ENCODE data around the gene LINC01488. TPM values are rescaled to one million over a fixed set of nuclear protein-coding genes. Genes with fewer than 3 reads are reported as not detected.

Gene LINC01488
- total RNA-seq, 2 donors from 2014 or later, result not detected

DNA sequence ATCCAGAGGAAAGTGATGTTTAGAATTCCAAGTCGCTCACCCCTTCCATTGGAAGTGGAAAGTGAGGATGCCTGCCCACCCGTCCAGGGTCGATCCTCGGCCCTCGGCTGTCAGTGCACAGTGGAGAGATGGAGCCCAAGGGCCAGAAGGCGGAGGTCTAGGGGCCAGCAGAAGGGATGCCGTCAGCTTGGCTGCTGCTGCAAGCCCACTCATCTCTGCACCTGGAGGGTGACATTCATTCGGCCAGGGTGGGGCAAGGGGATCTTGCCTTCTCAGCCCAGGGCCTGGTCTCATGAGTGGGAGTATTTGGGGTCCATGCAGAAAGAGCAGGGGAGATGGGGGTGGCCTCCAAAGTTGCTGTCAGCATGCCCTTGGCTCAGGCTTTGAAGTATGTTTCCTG, 30.7 kb downstream of the LINC01488 start:
- Histone ChIP-seq H3K27me3 (no peaks in the 10 kb centered on the region), H3K4me1 (no peaks in the 10 kb centered on the region), H3K9me3 (no peaks in the 10 kb centered on the region), H3K27ac (no peak overlapping the region), H3K4me3 (no peak overlapping the region), H3K9ac (ENCODE audit: low read depth in 2 of 2, low read length in 2 of 2) (no peak overlapping the region), H3K36me3 (no peaks in the 10 kb centered on the region)
- TF ChIP-seq, protein P1, sequence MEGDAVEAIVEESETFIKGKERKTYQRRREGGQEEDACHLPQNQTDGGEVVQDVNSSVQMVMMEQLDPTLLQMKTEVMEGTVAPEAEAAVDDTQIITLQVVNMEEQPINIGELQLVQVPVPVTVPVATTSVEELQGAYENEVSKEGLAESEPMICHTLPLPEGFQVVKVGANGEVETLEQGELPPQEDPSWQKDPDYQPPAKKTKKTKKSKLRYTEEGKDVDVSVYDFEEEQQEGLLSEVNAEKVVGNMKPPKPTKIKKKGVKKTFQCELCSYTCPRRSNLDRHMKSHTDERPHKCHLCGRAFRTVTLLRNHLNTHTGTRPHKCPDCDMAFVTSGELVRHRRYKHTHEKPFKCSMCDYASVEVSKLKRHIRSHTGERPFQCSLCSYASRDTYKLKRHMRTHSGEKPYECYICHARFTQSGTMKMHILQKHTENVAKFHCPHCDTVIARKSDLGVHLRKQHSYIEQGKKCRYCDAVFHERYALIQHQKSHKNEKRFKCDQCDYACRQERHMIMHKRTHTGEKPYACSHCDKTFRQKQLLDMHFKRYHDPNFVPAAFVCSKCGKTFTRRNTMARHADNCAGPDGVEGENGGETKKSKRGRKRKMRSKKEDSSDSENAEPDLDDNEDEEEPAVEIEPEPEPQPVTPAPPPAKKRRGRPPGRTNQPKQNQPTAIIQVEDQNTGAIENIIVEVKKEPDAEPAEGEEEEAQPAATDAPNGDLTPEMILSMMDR (IDR thresholded peaks at IDR 0.05), result no peak
- no peak for DNase-seq
- intact Hi-C loops (cut with DNase I), result no loop called here

DNA sequence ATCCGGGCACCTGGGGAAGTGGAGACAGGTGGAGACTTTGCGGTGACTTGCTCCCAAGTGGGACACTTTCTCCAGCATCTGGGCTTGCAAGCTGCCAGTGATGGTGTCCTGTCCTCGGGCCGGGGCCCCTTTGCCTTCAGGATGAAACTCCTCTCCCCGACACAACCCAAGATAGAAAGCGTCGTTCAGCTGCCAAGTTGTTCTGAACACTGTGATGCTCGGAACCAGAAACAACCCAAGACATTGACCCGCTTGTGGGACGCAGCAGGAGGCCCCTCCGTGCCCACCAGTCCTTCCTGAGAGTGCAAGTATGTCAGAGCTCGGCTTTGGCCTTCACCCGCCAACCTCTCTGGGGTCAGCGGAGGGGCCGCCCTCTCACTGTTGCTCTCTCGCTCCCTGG, 31.3 kb downstream of the LINC01488 start:
- Histone ChIP-seq H3K4me3 (no peak overlapping the region), H3K9me3 (no peaks in the 10 kb centered on the region), H3K9ac (ENCODE audit: low read depth in 2 of 2, low read length in 2 of 2) (no peak overlapping the region), H3K27ac (no peak overlapping the region), H3K27me3 (no peaks in the 10 kb centered on the region), H3K4me1 (no peaks in the 10 kb centered on the region), H3K36me3 (no peaks in the 10 kb centered on the region)
- TF ChIP-seq, protein P1 (IDR thresholded peaks at IDR 0.05), result no peak
- no peak for DNase-seq
- intact Hi-C loops (cut with DNase I), result no loop called here

DNA sequence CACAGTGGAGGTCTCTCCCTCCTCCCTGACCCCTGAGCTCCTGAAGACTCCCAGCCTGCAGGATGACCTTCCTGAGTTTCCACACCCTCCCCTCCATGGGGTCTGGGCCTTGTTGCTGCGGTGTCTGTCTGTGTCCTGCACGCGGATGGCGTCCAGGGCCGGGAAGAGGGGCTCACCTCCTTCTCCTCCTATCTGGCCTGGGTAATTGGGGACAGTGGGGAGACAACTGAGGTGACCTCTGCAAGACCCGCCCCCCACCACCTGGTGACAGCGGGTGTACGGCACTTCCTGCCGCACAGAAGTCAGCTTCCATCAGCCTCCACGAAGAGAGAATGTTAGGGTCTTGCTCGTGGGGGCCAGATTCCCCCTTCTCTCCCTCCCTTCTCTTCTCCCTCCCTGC, 31.7 kb downstream of the LINC01488 start:
- Histone ChIP-seq H3K36me3 (no peaks in the 10 kb centered on the region), H3K27me3 (no peaks in the 10 kb centered on the region), H3K9ac (ENCODE audit: low read depth in 2 of 2, low read length in 2 of 2) (no peak overlapping the region), H3K9me3 (no peaks in the 10 kb centered on the region), H3K27ac (no peak overlapping the region), H3K4me1 (no peaks in the 10 kb centered on the region), H3K4me3 (no peak overlapping the region)
- TF ChIP-seq, protein P1 (IDR thresholded peaks at IDR 0.05), result no peak
- intact Hi-C loops (cut with DNase I), result no loop called here
- no peak for DNase-seq

DNA sequence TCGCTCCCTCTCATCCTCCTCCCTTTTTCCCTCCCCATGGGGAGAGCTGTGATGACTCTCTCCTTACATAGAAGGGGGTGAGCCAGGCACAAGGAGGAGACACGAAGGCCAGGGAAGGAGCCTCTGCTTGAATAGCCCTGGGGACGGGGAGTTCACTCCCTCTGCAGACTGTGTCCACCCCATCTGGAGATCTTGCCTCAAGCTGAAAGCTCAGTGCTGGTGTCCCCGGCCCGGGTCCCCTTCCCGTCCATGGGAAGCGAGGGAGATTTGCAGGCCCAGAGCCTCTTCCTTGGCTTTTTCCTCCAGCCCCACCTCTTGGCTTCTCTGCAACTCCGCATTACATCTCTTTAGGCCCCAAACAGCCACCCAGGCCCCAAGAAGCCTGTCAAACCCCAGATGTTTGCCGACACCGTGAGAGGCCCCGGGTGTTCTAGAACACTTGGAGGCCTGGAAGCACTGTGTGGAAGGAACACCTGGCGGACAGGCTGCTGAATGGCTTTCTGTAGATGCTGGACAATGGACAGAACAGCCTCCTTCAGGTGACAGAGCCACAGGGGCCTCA, 32.3 kb downstream of the LINC01488 start:
- Histone ChIP-seq H3K9me3 (no peaks in the 10 kb centered on the region), H3K36me3 (no peaks in the 10 kb centered on the region), H3K4me3 (no peak overlapping the region), H3K27ac (no peak overlapping the region), H3K9ac (ENCODE audit: low read depth in 2 of 2, low read length in 2 of 2) (no peak overlapping the region), H3K4me1 (no peaks in the 10 kb centered on the region), H3K27me3 (no peaks in the 10 kb centered on the region)
- intact Hi-C loops (cut with DNase I), result no loop called here
- no peak for DNase-seq
- TF ChIP-seq, protein P1 (IDR thresholded peaks at IDR 0.05), result no peak

DNA sequence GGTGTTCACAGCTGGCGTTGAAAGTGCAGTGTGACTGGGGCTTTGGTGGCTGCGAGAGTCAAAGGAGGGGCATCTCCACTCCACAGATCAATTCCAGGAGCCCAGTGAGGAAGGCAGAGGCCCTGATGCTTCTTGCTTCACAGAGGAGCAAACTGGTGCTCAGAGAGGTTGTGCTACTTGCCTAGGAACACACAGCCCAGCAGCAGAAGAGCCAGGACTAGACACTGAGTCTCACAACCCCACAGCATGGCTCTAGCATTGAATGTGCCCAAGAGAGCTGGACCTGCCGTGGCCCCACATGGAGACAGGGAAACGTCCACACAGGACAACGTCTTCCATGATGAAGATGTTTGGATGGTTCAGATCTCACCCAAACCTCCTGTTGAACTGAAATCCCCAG, 33.3 kb downstream of the LINC01488 start:
- H3K36me3 ChIP-seq, result no peaks in the 10 kb centered on the region
- DNase-seq, result no peak
- no peaks in the 10 kb centered on the region for H3K4me1 ChIP-seq
- H3K9me3 ChIP-seq, result no peaks in the 10 kb centered on the region
- intact Hi-C loops (cut with DNase I), result no loop called here
- H3K4me3 ChIP-seq, result no peak overlapping the region
- no peak overlapping the region for H3K9ac ChIP-seq (ENCODE audit: low read depth in 2 of 2, low read length in 2 of 2)
- H3K27ac ChIP-seq, result no peak overlapping the region
- no peaks in the 10 kb centered on the region for H3K27me3 ChIP-seq
- TF ChIP-seq, protein P1 (IDR thresholded peaks at IDR 0.05), result no peak
